Lung microvascular endothelial cell (primary cell): ENCODE results near the gene IFITM10. TPM values are rescaled to one million over a fixed set of nuclear protein-coding genes. Genes with fewer than 3 reads are reported as not detected.

Source experiments
- DNase-seq, 2 donors: peaks; one replicate each; pipeline versions ENCODE4 v3.0.0 to v3.0.0-alpha.2; 2010; ENCODE audit warnings: low read depth in 2 of 2
- total RNA-seq: library from RNA; depleted of rRNA; stranded (reverse); fragments of >200 nt; gene quantifications from 2 replicates; pipeline ENCODE4 v1.2.1, GENCODE V29; 2014

The IFITM10 gene
- total RNA-seq, 1 donor from 2014 or later: 1.2 TPM

DNA sequence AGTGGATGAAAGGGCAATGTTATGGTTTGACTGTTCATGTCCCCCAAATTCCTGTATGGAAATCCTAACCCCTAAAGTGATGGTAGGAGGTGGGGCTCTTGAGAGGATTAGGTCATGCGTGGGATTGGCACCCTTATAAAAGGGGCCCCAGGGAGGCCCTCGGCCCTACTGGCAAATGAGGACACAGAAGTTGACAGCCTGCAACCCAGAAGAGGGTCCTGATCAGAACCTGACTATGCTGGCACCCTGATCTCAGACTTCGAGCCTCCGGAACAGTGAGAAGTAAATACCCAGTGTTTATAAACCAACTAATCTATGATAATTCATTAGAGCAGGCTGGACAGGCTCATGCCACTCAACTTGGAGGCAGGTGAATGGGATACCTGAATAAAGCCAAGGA, 8.7 kb downstream of the IFITM10 start:
- no peak for DNase-seq

DNA sequence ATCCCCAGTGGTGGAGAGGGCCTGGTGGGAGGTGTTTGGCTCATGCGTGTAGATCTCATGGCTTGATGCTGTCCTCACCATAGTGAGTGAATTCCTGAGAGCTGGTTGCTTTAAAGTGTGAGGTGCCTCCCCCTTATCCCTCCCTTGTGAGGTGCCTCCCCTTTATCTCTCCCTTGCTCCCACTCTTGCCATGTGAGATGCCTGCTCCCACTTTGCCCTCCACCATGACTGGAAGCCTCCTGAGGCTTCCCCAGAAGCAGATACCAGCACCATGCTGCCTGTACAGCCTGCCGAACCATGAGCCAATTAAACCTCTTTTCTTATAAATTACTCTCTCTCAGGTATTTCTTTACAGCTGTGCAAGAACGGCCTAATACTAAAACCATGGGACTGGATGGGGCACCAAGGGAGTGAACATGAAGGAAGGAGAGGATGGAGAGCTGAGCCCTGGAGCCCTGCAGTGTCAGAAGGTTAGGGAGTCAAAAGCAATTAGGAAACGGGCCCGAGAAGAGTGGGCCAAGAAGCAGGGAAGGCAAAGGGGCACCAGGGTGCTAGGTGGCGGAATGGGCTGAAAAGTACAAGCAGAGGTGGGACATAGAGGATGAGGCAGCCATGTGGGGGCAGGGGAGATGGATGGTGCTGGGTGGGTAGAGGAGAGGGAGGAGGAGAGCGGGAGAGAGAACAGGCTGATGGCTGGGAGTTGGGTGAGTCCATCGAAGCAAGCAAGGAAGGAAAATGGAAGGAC, 9.4 kb downstream of the IFITM10 start:
- peak in 1 of 2 donors; percentile 15 for DNase-seq

DNA sequence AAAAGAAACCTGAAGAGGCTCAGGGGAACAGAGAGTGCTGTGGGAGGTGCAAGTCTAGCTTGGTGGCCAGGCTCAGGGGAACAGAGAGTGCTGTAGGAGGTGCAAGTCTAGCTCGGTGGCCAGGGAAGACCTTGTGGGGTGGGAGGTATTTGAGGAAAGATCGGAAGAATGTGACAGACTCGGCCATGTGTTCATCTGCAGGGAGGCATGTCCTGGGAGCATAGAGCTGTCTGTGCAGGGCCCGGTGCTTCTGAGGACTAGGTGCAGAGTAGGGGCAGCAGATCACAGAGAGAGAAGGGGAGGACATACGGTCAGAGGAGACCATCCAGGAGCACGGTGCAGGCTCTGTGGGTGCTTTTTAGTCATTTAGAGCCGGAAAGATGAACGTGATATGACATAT, 10.8 kb downstream of the IFITM10 start:
- DNase-seq: peak in 1 of 2 donors; percentile 10

DNA sequence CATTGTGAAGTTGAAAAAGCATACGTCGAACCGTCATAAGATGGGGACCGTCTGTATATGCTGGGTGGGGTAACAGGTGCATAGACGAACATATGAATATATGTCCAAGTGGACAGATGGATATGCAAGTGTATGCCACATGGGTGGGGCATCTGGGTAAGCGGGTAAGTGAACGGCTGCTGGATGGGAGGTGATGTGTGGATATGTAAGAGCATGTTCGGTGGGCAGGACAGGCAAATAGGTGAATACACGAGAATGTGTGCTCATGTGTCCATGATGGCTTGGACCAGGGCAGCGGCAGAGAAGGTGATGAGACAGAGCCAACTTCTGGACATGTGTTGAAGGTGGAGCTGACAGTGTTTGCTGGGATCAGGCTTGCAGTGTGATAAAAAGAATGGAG, 12.0 kb downstream of the IFITM10 start:
- peak in 1 of 2 donors; percentile 10 for DNase-seq

DNA sequence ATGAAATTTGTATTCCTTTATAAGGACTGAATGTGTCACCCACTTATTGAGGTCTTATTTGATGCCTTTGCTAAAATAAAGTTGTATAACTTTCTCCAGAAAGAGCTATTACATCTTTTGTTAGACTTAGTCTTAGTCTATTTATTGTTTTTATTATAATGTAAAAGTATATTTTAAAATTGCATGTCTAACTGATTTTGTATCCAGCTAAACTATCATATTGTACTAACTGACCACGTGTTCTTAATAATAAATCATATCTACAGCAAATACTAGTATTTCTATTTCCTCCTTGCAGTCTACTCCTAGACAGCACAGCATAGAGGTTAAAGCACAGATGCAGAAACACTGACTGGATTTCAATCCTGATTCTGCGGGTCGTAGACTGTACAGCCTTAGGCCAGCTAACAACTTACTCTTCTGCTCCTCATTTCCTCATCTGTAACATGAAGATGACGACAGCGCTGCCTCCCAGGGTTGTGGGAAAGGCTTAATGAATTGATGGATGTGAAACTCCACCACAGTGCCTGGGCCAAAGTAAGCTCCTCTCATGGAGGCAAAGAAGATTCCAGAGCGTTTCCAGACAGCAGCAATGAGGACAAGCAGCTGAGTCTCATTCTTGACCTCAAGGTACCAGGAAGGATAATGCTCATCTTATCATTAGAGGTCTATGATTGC, 13.2 kb downstream of the IFITM10 start:
- DNase-seq: no peak

DNA sequence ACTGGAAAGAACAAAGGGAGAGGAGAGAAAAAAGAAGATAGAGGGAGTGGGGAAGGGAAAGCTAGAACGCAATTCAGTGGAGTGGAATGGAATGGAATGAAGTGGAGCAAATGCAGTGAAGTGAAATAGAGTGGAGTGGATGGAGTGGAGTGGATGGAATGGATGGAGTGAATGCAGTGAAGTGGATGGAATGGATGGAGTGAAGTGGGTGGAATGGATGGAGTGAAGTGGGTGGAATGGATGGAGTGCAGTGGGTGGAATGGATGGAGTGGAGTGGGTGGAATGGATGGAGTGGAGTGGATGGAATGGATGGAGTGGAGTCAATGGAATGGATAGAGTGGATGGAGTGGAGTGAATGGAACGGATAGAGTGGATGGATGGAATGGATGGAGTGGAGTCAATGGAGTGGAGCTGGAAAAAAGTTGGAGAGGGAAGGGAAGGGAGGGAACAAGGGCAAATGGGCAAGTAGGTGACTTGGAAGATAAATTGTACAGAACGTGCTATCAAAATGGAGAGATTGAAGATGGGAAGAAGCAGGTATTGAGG, 13.9 kb downstream of the IFITM10 start:
- peak in 1 of 2 donors; percentile 60 for DNase-seq

DNA sequence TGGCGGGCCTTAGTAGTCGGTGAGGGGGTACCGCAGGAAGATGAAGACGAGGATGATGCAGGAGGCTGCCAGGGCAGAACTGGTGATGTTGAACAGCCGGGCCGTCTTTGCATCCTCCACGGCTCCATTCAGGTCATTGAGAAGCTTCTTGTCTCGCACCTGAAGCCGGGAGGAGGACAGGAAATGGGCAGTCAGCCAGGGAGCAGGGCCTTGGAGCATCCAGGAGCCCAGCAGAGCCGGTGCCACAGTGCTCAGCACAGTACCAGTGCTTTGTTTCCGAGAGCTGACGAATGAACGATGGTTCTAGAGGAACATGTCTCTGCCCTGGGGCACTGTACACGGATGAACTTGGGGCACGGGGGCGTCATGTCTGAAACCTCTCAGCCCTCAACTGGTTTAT, 15.1 kb downstream of the IFITM10 start:
- DNase-seq: peak in 1 of 2 donors; percentile 10

DNA sequence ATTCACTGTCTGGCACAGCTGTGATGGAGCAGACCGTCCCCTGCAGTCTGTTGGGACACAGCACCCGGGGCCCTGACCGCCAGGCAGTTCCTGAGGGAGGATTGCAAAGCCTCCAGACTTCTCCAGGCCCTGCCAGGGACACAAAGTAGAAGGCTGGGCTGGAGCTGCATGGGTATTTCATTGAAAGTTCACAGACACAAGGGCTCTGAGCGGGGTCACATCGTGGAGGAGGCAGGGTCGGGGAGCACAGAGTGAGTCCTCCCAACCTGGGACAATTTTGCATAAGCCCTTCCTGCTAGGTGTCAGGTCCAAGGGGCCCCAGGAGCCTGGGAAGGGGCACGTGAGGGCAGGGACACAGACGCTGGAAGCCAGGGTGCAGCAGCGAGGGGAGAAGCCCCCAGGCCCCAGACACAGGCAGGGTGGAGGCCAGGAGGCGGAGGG, 15.7 kb downstream of the IFITM10 start:
- DNase-seq: no peak

DNA sequence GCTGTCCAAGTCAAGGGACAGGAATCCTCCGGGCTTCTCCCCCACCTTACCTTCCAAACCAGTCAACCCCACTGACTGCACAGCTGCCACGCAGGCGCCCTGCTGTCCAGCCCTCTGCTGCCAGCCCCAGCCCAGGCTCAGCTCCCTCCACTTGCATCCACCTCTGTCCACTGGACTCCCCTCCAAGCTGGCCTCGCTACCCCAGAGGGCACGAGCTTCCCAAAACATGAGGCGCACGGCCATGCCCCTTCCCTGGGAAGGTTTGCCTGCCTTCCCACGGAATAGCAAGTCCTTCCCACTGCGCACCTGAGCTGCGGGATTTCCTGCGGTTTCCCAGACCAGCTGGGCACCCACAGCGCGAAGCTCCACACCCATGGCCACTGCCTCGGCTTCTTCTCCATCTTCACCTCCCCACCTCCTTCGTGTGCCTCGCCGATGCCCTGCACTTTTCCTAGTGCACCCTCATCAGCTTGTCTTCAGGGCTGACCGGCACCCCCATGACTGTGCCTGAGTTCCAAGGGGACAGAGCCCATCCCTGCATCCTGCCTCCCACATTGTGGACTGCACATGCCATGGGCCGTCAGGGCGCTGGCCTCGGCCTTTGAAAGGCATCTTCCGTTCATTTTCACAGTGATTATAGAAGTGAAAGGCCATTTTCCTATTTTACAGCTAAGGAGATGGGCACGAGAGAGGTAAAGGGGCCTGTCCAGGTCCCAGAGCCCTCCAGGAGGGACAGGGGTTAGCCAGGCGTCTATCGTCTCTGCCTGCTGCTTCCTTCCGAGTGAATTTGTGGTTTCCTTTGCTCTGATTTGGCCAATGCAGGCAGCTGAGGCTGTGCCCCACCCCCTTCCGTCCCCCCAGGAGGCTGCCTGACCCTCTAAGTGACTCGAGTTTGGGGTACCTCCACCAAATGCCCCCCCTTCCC, 16.4 kb downstream of the IFITM10 start:
- DNase-seq: peak in 1 of 2 donors; percentile 5

DNA sequence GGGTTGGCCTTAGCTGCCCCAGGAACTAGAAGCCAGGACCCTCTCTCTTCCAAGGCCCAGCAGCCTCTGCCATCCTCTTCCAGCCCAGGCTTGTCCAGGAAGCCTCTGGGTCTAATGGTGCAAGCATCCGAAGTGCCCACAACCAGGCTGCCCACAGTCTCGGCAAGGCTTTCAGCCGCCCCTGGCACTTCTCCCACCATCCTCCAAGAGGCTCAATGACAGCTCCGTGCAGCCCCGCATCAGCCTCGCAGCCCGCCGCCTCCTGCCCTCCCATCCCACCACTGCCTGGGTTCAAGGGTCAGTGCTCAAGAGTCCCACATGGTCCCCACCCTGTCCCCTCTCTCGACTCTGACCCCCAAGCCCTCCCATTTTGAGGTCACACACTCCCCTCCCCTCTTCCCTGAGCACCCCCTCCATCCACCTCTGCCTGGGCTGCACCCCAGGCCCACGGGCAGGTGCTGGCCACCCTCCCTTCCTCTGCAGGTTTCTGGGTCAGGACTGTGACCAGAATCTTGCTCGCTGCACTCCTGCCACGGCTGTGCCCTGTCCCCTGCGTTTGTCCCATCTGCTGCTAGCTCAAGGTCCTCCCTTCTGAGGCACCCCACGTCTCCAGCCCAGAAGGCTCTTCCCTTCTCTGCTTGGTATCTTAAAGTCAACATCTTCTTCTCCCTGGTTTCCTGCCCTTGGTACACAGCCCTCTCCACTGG, 17.2 kb downstream of the IFITM10 start:
- no peak for DNase-seq

DNA sequence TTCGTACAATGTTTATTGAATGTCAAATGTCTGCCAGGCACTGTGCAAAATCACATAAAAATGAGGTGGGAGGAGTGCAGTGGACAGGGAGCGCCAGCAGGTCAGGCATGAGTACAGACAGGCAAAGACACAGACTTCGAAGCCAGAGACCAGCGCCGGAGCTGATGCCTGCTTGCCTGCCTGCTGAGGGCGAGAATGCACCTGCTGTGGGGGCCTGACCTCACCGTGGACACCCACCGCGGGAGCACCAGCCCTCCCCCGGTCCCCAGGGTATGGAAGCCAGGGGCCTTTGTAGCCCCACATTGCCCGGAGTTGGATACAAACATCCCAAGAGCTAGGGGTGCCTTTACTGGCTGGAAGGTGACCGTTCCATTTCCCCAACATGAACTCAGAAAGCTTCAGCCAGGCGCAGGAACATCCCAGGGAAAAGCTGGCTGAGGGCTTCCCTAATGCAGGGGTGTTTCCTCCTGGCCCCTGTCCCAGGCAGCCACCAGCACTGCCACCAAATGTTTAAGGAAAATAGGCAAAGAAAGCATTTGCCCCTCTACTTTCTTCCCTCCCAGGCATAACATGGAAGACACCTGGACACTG, 17.9 kb downstream of the IFITM10 start:
- DNase-seq: no peak

DNA sequence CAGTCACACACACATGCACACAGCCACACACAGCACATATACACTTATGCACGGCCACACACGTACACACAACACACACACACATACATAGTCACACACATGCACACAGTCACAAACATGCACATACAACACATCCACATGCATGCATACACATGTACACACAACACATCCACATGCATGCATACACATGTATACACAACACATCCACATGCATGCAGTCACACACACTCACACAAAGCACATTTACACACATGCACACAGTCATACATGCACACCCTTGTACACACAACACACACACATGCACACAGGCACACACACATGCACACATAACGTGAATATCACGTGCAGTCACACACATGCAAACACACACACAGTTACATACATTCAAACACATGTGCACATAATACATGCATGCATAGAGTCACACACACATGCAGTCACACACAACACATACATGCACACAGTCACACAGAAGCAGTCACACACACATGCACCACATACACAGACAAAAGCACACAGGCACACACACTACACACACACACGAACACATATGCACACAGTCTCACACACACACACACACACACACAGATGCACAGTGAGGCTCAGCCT, 18.8 kb downstream of the IFITM10 start:
- no peak for DNase-seq

DNA sequence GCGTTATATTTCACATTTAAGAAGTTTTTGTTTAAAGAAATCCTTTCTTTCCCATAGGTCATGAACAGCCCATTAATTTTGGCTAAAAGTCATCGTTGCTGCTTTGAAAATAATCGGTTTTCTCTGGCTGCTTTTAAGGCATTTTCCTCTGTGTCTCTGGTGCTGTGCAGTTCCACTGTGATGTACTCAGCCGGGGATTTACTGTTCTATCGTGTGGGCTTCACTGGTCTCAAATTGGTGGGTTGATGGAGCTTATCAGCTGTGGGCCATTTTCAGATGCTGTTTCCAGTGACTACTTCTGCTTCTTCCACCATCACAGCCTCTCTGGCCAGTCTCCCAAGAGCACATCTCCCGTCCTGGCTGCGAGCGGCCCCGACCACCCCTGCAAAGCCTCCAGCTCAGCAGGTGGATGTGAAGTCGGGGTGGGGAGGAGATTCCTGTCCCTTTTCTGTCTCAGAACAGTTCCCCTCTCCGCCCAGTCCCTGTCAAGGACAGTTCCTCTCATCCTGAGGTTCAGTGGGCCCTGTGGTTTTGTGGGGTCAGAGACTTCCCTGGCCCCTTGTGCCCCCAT, 20.3 kb downstream of the IFITM10 start:
- no peak for DNase-seq

DNA sequence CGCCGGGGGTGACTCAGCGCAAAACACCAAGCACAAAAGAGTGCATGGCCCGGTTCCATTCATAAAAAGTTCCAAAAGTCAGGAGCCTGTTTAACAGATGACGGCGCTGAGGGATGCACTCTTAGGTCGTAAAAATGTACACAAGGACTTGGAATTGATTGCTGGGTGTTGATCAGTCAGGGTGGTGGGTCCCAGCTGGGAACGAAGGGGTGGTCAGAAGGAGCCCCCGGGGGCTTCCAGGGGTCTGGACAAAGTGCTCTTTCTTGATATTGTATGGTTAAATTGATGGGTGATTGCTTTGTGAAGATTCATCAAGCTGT, 20.7 kb downstream of the IFITM10 start:
- no peak for DNase-seq

DNA sequence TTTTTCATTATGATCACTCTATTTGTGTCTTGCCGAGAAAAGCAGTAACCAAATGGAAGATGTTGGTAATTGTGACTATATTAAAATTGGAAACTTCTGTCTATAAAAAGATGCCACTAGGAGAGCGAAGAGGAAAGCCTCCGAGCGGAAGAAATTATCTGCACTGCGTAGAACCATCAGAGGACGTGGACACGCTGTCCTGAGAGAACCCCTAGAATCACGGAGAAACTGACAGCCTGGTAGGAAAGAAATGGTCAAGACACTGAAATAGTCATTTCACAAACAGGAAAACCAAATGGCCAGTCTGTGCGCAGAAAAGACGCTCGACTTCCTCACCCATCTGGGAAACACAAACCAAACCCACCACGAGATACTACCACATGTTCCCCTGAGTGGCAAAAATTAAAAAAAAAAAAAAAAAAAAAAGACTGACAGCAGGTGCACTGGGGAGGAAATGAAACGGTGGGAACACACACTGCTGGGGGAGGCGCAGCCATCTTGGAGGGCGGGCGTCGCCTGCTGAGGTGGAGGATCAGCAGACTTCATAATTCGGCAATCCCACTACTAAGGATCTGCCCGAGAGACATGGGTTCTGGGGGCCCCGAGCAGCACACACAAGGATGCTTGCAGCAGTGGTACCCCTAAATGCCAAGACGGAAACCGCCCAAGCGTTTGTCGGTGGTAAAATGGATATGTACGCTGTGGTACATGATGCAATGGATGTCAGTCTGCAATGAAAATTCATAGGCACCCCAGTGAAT, 21.3 kb downstream of the IFITM10 start:
- no peak for DNase-seq

DNA sequence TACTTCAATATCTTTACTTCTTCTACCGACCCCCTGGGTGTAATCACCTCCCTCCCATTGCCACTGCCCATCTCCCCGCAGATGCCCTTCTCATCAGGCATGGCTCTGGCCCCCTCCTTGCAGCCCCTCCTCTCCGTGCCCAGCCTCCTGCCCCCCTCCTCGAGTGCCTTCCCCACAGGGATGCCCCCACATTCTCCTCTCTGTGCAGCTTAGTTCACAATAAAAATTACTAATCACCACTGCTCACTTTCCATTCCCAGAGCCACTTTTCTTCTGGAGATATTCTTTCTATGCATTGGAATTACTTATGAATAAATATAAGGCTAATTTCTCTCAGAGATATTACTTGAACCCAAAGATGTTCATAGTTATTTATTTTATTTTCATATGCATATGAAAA, 22.1 kb downstream of the IFITM10 start:
- DNase-seq: no peak

DNA sequence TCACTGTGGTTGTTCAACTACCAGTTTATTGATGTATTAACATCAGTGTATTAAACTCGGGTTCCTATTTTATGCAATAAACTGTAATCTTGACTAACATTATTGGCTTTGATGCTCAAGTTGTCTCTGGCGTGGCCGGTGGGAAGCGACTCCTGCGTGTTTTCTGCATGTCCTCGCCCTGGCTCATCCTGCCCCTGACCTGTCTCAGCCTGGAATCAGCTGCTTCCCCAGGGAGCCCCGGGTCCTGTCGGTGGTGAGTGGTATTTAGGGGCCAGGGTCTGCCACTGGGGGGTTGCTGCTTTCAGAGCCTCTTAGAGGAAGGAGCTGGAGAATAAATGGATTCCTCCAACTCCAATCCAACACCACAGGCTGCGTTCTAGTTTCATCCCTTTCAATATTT, 22.5 kb downstream of the IFITM10 start:
- no peak for DNase-seq

DNA sequence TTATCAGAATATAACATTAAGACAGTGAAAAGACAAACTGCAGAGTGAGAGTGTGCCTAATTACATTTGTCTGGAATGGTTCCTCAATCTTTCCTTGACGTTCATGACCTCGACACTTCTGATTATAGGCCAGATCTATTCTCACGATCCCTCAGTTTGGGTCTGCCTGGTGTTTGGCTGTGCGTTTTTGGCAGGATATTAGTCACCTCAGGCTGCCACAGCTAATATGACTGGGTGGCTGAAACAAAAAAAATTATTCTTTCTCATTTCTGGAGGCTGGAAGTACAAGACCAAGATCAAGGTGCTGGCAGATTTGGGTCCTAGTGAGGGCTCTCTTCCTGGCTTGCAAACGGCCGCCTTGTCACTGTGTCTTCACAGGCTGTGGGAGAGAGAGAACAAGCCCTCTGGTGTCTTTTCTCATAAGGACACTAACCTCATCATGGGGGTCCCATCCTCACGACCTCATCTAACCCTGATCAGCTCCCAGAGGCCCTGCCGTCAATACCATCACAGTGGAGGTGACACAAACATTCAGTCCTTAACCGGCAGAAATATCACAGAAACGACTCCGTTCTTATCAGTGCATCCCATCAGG, 23.2 kb downstream of the IFITM10 start:
- DNase-seq: peak in 1 of 2 donors; percentile 28

DNA sequence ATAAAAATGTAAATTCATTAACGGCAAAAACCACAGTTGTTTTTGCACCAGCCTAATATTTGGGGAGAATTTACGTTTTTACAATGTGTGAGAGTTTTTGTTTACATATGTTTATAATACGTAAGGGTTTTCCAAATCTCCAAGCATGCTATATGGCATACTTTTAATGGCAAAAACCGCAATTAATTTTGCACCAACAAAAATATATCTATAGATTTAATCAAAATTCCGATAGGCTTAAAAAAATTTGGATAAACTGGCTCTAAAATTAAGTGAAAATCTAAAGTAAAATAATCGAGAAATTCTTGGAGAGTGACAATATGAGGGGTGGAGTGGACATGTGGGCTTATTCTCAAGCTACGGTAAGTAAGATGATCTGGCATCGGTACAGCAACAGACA, 30.6 kb downstream of the IFITM10 start:
- no peak for DNase-seq
